KOPT-K1 (cell line): Measurements from ENCODE around the gene HCFC1.
A peak's percentile ranks its signal among the peaks of the same experiment; 100 is the strongest.
"Not testable (repeated sequence)": the region's sequence is repeated elsewhere in the genome, so short reads cannot be mapped to it uniquely, and the experiment has no call there.

Source experiments
- H3K27ac ChIP-seq: fragments of 200-600 bp; sonication (generic); 2 replicates; pipeline ENCODE4 v1.5.1; 2016; ENCODE audit warnings: antibody characterized with exemption, mild to moderate bottlenecking, low read depth, low read length; ENCODE audit not compliant: poor library complexity, severe bottlenecking
- H3K36me3 ChIP-seq: fragments of 200-600 bp; sonication (generic); 2 replicates; pipeline ENCODE4 v1.5.1; 2017; ENCODE audit warnings: antibody characterized with exemption, mild to moderate bottlenecking, low read length, moderate library complexity; ENCODE audit not compliant: insufficient read depth
- H3K9me3 ChIP-seq: fragments of 200-600 bp; sonication (generic); 2 replicates; pipeline ENCODE4 v1.5.1; 2017; ENCODE audit warnings: antibody characterized with exemption, low read length, mild to moderate bottlenecking; ENCODE audit not compliant: insufficient read depth, poor library complexity, severe bottlenecking

HCFC1 gene

GRCh38 chrX:153992180-153992579 is 20.6 kb upstream of the HCFC1 start:
- Histone ChIP-seq H3K9me3 (no peaks in the 10 kb centered on the region), H3K36me3 (no peaks in the 10 kb centered on the region), H3K27ac (no peak overlapping the region)

- Histone ChIP-seq H3K27ac (peak overlapping the region; percentile 77), H3K9me3 (no peaks in the 10 kb centered on the region)
Measured at GRCh38 chrX:153991013-153991580, 19.5 kb upstream of the HCFC1 start.

GRCh38 chrX:153989973-153990655 is 18.5 kb upstream of the HCFC1 start:
- Histone ChIP-seq H3K27ac (peak overlapping the region; percentile 77), H3K36me3 (no peaks in the 10 kb centered on the region), H3K9me3 (no peaks in the 10 kb centered on the region)

More at GRCh38 chrX:153991013-153991580, 19.5 kb upstream of the HCFC1 start:
- no peaks in the 10 kb centered on the region for H3K36me3 ChIP-seq

- no peaks in the 10 kb centered on the region for H3K36me3 ChIP-seq
- peak overlapping the region; percentile 77 for H3K27ac ChIP-seq
- H3K9me3 ChIP-seq: no peaks in the 10 kb centered on the region
Measured at GRCh38 chrX:153988493-153988892, 16.9 kb upstream of the HCFC1 start.

GRCh38 chrX:153984351-153985178 is 12.9 kb upstream of the HCFC1 start:
- Histone ChIP-seq H3K36me3 (no peaks in the 10 kb centered on the region), H3K9me3 (no peaks in the 10 kb centered on the region), H3K27ac (peak overlapping the region; percentile 100)

GRCh38 chrX:153983321-153983801 is 11.7 kb upstream of the HCFC1 start:
- no peaks in the 10 kb centered on the region for H3K9me3 ChIP-seq

GRCh38 chrX:153981771-153982533 is 10.3 kb upstream of the HCFC1 start:
- Histone ChIP-seq H3K9me3 (no peaks in the 10 kb centered on the region), H3K27ac (peak overlapping the region; percentile 100), H3K36me3 (no peaks in the 10 kb centered on the region)

More at GRCh38 chrX:153983321-153983801, 11.7 kb upstream of the HCFC1 start:
- Histone ChIP-seq H3K27ac (peak overlapping the region; percentile 100), H3K36me3 (no peaks in the 10 kb centered on the region)

- no peaks in the 10 kb centered on the region for H3K36me3 ChIP-seq
- H3K9me3 ChIP-seq: no peaks in the 10 kb centered on the region
- H3K27ac ChIP-seq: peak overlapping the region; percentile 100
Measured at GRCh38 chrX:153981231-153981630, 9.6 kb upstream of the HCFC1 start.

- H3K9me3 ChIP-seq, H3K36me3 ChIP-seq: not testable (repeated sequence)
- peak overlapping the region; percentile 100 for H3K27ac ChIP-seq
Measured at GRCh38 chrX:153980394-153980793, 8.8 kb upstream of the HCFC1 start.

- Histone ChIP-seq H3K9me3 (no peaks in the 10 kb centered on the region), H3K36me3 (peaks cover under 1% of the 10 kb centered on the region; the same call in 1 of the 2 replicates), H3K27ac (peak overlapping the region; percentile 100)
Measured at GRCh38 chrX:153974726-153975286, 3.2 kb upstream of the HCFC1 start.

GRCh38 chrX:153974003-153974725 is 2.5 kb upstream of the HCFC1 start:
- Histone ChIP-seq H3K27ac (peak overlapping the region; percentile 100), H3K9me3 (no peaks in the 10 kb centered on the region), H3K36me3 (peaks cover 7% of the 10 kb centered on the region; the same call in 1 of the 2 replicates)

- H3K36me3 ChIP-seq: peaks cover 11% of the 10 kb centered on the region; the same call in 1 of the 2 replicates
- peak overlapping the region; percentile 100 for H3K27ac ChIP-seq
- H3K9me3 ChIP-seq: no peaks in the 10 kb centered on the region
Measured at GRCh38 chrX:153973127-153974002, 1.7 kb upstream of the HCFC1 start.
